ENCODE measurements around the gene FOXF1.

The FOXF1 gene

GRCh38 chr16:86505185-86505898 lies 5.0 kb upstream of the FOXF1 start:
- no peak for DNase-seq

GRCh38 chr16:86505899-86506864 lies 4.1 kb upstream of the FOXF1 start:
- DNase-seq, result no peak

DNA sequence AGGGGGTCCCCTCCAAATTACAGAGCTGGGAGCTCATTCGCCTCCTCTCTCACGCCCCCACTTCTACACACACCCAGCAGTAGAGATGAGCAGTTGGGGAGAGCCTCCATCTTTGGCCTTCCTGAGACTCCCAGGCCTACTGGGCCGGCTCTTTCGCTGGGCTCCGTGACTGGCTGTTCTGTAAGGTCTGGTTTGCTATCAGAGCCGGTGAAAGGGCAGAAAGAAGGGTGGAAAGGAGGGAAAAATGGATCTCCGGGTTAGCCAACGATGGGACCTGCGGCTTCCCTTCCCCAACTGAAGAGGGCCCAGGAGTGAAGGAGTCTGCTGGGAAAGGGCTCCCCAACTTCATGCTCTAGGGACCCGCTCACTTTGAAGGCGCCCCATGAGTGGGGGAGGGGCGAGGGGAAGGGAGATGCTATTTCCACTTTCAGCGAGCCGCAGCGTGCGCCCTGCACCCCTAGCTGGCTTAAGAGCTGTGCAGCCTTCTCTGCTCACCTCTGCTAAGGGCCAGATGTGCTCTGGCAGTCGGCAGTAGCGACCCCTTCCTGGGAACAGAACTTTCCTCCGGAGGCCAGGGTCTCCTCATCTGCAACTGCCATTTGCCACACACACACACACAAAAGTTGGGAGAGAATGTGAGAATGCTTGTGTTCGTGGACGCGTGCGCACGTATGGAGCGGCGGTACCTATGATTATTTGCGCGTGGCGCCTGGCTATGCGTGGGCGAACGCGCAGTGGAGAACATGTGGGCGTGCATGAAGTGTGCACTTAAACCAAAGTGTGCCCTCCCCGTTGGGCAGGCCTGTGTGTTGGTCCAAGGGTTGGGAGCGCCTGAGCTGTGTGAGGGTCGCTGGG lies 2.9 kb upstream of the FOXF1 start:
- no peak for DNase-seq

DNA sequence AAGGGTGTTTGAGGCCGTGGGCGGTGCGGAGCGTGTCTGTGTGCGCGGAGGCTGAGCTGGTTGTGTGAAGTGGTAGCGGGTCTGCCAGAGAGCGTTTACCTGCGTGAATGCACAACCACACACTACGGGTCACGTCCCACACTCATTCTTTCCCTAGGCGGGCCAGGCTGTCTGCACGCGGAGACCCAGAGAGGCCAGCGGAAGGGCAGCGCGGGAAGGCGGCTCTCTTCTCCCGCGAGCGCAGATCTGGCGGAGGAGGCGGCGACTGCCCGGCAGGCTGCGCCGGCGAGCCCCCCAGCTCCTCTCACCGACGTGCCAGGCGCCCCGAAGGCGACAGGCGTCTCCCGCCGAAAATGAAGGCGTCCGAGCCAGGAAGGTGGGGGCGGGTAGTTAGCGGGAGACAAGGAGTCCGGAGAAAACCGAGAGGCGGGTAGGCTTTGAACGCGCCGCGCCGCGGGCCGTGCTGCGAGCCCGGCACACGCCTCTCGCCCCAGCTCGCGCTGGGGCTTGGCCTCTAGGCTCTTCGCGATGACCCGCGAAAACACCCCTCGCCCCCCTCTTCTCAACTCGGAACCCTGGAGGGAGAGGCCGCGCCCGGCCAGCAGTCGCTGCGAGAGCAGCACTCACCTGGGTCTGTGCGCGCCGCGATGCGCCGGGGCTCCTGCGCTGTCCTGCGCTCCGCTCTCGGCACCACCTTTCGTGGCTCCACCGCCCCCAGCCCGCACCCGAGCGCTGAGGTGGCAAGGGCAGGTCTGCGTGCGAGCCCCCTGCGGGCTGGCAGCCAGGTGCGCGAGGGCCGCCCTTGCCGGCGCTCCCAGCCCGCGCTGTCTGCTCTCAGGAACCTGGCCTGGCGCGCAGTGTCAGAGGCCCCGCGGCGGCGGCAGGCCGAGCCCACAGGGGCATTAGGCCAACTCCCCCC lies 2.0 kb upstream of the FOXF1 start:
- DNase-seq, result no peak

GRCh38 chr16:86508947-86509758 lies 1.2 kb upstream of the FOXF1 start:
- no peak for DNase-seq

GRCh38 chr16:86509759-86510464 lies 415 bp upstream of the FOXF1 start:
- no peak for DNase-seq

GRCh38 chr16:86511317-86512161 lies 1.2 kb downstream of the FOXF1 start:
- DNase-seq, result no peak

DNA sequence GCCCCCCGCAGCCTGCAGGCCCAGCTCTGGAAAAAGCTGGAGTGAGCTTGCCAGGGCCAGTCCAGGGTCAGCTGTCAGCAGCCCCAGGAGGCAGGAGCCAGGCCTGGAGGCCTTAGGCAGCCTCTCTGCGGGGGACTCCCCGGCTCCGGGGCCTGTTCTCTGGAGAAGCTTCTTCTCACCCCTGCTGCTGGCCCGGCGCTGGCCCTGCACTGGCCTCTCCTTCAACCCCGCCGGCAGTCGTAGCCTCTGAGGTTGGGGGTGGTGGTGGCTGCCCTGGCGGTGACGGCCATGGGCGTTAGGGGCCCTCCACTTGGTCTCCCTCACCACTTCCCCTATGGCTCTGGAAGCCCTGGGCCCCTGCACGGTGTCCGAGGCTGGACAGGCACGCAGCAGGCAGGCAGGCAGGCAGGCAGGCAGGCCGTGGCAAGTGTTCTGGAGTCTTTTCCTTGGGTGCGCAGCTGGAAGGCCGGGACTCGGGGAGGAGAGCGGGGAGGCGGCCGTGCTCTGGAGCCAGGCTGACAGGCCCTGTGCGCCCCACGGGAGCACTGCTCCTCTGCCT lies 2.1 kb downstream of the FOXF1 start:
- no peak for DNase-seq

- DNase-seq, result no peak
Observed at GRCh38 chr16:86512860-86513470, 2.6 kb downstream of the FOXF1 start.

DNA sequence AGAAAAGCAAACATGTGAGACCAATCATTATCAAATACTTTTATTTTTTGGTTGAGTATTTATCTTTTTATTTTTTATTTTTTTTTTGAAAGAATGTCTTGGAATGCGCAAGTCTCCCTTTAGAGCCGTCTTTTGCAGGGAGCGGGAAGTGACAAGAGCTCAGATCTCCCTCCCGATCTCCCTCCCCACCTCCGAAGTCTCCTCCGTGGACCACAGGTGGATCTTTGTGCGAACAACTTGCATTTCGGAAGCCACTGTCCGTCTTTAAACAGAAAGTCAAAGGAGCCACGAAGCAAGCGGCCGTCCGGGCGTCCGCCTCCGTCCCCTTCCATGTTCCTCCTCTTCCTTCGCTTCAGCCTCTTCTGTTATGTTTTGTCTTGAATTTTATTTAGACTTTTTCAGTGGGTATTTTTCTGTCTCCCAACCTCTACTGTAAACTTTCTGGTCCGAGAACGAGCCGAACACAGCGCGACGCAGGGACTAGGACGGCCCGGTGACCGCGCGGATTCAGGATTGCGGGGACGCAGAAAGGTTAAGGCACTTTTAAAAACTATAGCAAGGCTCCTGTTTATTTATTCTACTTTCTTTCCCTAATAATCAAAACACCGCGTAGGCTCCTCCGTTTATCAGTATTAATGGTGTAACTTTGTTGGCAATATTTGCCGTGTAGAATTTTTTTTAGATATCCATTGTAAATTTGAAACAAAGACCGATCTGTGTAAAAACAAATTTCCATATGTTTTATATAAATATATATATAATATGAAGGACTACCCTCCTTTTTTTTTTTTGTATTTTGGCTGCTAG lies 3.3 kb downstream of the FOXF1 start:
- no peak for DNase-seq

- DNase-seq, result no peak
Observed at GRCh38 chr16:86514481-86515376, 4.4 kb downstream of the FOXF1 start.

GRCh38 chr16:86515413-86515776 lies 5.1 kb downstream of the FOXF1 start:
- no peak for DNase-seq

DNA sequence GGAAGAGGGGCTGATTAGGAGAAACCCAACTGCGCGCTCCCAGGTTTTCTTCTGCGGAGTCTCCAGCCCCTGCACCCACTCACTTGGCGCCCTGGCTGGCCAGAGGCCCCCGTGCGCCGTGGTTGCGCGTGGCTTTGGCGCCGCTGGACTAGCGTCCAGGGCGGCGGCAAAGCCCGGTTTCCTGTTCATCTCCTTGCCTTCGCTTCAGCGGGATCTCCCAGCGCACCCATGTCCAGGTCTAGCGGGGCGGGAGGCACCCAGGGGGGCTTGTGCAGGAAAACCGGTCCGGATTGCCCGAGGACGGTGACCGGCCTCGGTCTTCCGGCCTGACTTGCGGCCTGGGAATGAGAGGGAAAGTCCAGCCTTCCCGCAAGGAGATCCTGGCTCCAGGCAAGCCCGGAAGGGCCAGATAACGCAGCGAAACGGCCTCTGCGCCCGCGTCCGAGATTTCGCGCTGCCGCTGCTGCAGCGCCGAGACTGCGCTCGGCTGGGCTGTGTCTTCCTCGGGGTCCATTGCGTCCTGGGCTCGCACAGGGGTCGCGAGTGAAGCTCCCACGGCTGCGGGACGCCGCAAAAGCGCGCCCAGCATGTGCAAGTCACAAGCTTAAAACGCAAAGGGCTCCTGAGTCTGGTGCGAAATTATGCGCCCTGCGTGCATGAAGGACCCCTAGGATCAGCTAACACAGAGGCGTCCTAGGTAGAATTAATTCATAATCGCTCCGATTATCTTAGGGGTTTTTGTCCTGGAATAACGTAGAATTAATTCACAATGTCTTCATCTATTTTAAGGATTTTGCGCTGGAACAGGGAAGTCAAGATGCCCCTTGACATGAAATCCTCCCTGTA lies 5.7 kb downstream of the FOXF1 start:
- DNase-seq, result no peak

GRCh38 chr16:86516623-86517003 lies 6.3 kb downstream of the FOXF1 start:
- no peak for DNase-seq

DNA sequence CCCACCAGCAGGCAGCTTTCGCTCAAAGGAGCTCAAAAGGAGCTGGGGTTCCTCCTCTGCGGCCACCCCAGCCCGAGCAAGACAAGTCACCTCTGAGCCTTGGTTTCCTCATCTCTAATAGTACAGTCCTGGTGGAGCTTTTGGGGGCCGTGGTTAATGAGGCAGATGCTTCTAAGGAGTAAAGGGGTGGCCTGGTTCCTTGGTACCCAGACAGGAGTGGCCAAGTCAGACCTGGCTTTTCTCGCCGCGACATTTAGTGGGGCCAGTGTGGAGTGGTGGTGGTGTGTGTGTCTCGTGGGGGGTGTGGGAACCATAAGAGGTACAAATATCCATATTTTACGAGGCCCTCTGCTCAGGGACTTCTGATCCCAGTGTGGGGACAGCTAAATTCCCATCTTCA lies 6.7 kb downstream of the FOXF1 start:
- DNase-seq, result no peak
